ENCODE measurements around the gene GSTM2.
A peak's percentile ranks its signal among the peaks of the same experiment; 100 is the strongest.

Gene GSTM2

GRCh38 chr1:109631513-109632505, 36.0 kb upstream of the GSTM2 start:
- no peak for TF ChIP-seq ZFX (IDR thresholded peaks at IDR 0.05; ENCODE audit: borderline replicate concordance)
- no peak for TF ChIP-seq CTCF (IDR thresholded peaks at IDR 0.05)
- H3K27ac ChIP-seq = peak overlapping the region; percentile 44

- TF ChIP-seq ZFX (IDR thresholded peaks at IDR 0.05; ENCODE audit: borderline replicate concordance) (no peak), CTCF (IDR thresholded peaks at IDR 0.05) (no peak)
- H3K27ac ChIP-seq = peak overlapping the region; percentile 44
These were observed 35.0 kb upstream of the GSTM2 start for GRCh38 chr1:109632671-109633346.

GRCh38 chr1:109634292-109634691, 33.6 kb upstream of the GSTM2 start:
- H3K27ac ChIP-seq = no peak overlapping the region
- no peak for TF ChIP-seq ZFX (IDR thresholded peaks at IDR 0.05; ENCODE audit: borderline replicate concordance)
- TF ChIP-seq CTCF (IDR thresholded peaks at IDR 0.05) = no peak

- H3K27ac ChIP-seq = no peak overlapping the region
- TF ChIP-seq CTCF (IDR thresholded peaks at IDR 0.05) (no peak), ZFX (IDR thresholded peaks at IDR 0.05; ENCODE audit: borderline replicate concordance) (no peak)
These were observed 32.8 kb upstream of the GSTM2 start for GRCh38 chr1:109634771-109635750.

- H3K27ac ChIP-seq = no peak overlapping the region
- no peak for TF ChIP-seq CTCF (IDR thresholded peaks at IDR 0.05)
- TF ChIP-seq ZFX (IDR thresholded peaks at IDR 0.05; ENCODE audit: borderline replicate concordance) = no peak
These were observed 32.0 kb upstream of the GSTM2 start for GRCh38 chr1:109635862-109636200.

- no peak overlapping the region for H3K27ac ChIP-seq
- TF ChIP-seq ZFX (IDR thresholded peaks at IDR 0.05; ENCODE audit: borderline replicate concordance) = no peak
- TF ChIP-seq CTCF (IDR thresholded peaks at IDR 0.05) = no peak
These were observed 31.5 kb upstream of the GSTM2 start for GRCh38 chr1:109636201-109636952.
